Hepatocyte (in vitro differentiated cells): ENCODE data around the gene EFCAB6. TPM values are rescaled to one million over a fixed set of nuclear protein-coding genes. Genes with fewer than 3 reads are reported as not detected.

ENCODE experiments used
- DNase-seq: peaks from one replicate; pipeline ENCODE4 v3.0.0-alpha.2; 2016; ENCODE audit warnings: low spot score
- H2AFZ ChIP-seq: fragments of 200-600 bp; sonication (generic); 2 replicates; pipeline ENCODE4 v1.6.0; 2016; ENCODE audit warnings: antibody characterized with exemption, mild to moderate bottlenecking
- H3K27ac ChIP-seq: fragments of 200-600 bp; sonication (generic); 2 replicates; pipeline ENCODE4 v1.5.1; 2016; ENCODE audit warnings: mild to moderate bottlenecking
- H3K27me3 ChIP-seq: fragments of 200-600 bp; sonication (generic); 2 replicates; pipeline ENCODE4 v1.6.1; 2016
- H3K36me3 ChIP-seq: fragments of 200-600 bp; sonication (generic); replicated peaks from 2 replicates; pipeline ENCODE4 v1.5.1; 2016; ENCODE audit warnings: low read depth; ENCODE audit not compliant: insufficient read depth
- H3K4me1 ChIP-seq: fragments of 200-600 bp; sonication (generic); 2 replicates; pipeline ENCODE4 v1.5.1; 2016; ENCODE audit warnings: mild to moderate bottlenecking, moderate library complexity; ENCODE audit not compliant: insufficient read depth
- H3K4me2 ChIP-seq: fragments of 200-600 bp; sonication (generic); 2 replicates; pipeline ENCODE4 v1.6.0; 2016
- H3K4me3 ChIP-seq: fragments of 200-600 bp; sonication (generic); 2 replicates; pipeline ENCODE4 v1.5.1; 2016; ENCODE audit warnings: mild to moderate bottlenecking
- H3K79me2 ChIP-seq: fragments of 200-600 bp; sonication (generic); 2 replicates; pipeline ENCODE4 v1.6.0; 2017; ENCODE audit warnings: mild to moderate bottlenecking
- H3K9me2 ChIP-seq: fragments of 200-600 bp; sonication (generic); replicated peaks from 2 replicates; pipeline ENCODE4 v1.6.0; 2017; ENCODE audit warnings: mild to moderate bottlenecking; ENCODE audit not compliant: insufficient read depth
- H3K9me3 ChIP-seq: fragments of 200-600 bp; sonication (generic); 2 replicates; pipeline ENCODE4 v1.5.1; 2016; ENCODE audit warnings: low read depth, mild to moderate bottlenecking
- H4K20me1 ChIP-seq: fragments of 200-600 bp; sonication (generic); 2 replicates; pipeline ENCODE4 v1.6.0; 2016; ENCODE audit warnings: mild to moderate bottlenecking; ENCODE audit not compliant: insufficient read depth, poor library complexity, severe bottlenecking
- EZH2 ChIP-seq: fragments of 200-600 bp; sonication (generic); IDR thresholded peaks from 2 replicates; pipeline ENCODE4 v1.6.1; 2016; ENCODE audit warnings: antibody characterized with exemption, mild to moderate bottlenecking, borderline replicate concordance
- EZH2phosphoT487 ChIP-seq: fragments of 200-600 bp; sonication (generic); IDR thresholded peaks from one replicate; pipeline ENCODE4 v1.6.1; 2018; ENCODE audit warnings: antibody characterized with exemption, mild to moderate bottlenecking, low read depth, moderate library complexity; ENCODE audit not compliant: unreplicated experiment, severe bottlenecking
- WGBS: methylation state at CpG from one replicate; pipeline ENCODE4 v1.1.6; 2016; ENCODE audit warnings: low lambda C conversion rate; ENCODE audit errors: missing lambda C conversion rate; 5-methylcytosine and 5-hydroxymethylcytosine counted together
- polyA plus RNA-seq: library from polyadenylated mRNA; unstranded; fragments of >200 nt; fragmentation: Nextera tagmentation; extraction: Ambion mirVana; gene quantifications from 2 replicates; pipeline ENCODE4 v1.2.1, GENCODE V29; 2016
- small RNA-seq: library from RNA; depleted of rRNA; stranded (forward); fragments of <200 nt; gene quantifications from one replicate; pipeline ENCODE3, GENCODE V24; 2014
- total RNA-seq: library from RNA; depleted of rRNA; stranded (reverse); fragments of >200 nt; gene quantifications from 2 replicates; pipeline ENCODE4 v1.2.3, GENCODE V29; 2014
- TF ChIP-seq, protein P1 (sequence below): fragments of 200-600 bp; sonication (generic); IDR thresholded peaks from 2 replicates; pipeline ENCODE4 v1.5.1; 2016; ENCODE audit warnings: antibody characterized with exemption, mild to moderate bottlenecking; ENCODE audit not compliant: poor library complexity

EFCAB6 gene
- total and polyA plus RNA-seq, 2 experiments from 2014 or later, result 0.59 to 2.1 TPM

DNA sequence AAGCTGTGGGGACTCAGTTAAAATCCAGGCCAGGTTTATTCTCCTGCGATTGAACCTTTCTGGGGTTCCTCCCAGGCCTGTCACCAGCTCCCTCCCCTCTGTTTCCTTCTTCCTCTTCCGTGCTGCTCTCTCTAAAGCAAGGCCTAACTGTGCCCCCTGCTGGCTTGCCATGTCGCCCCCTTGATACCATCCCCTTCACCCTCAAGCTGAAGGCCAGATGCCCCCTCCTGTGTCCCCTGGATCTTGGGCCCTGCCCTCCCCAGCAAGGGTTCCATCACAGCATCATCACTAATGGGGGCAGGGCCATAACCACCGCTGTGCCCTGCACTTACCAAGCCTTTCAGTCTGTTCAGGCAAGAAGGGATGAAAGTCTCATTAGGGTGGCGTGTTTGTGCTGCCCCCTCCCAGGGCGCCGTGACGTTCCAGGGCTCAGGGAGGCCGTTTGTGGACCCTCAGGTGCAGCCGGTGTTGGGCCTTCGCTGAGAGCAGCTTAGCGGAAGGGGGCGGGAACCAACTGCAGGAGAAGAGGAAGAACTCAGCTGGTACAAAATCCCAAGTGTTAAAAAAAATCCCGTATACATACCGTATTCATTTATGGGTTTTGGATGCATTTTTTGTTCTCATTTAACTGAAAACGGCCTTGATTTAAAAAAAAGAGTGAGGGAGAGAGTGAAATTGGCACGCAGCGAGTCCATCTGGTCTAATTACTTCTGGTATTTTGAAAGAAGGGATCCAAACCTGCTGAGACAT is 330.4 kb downstream of the EFCAB6 start:
- H3K27ac ChIP-seq, result no peak overlapping the region
- H3K9me3 ChIP-seq, result no peaks in the 10 kb centered on the region
- no peaks in the 10 kb centered on the region for H3K9me2 ChIP-seq
- H2AFZ ChIP-seq, result no peak overlapping the region
- H3K4me1 ChIP-seq, result no peaks in the 10 kb centered on the region
- DNase-seq, result no peak
- no peaks in the 10 kb centered on the region for H4K20me1 ChIP-seq
- H3K4me3 ChIP-seq, result no peak overlapping the region
- no peaks in the 10 kb centered on the region for H3K79me2 ChIP-seq
- TF ChIP-seq, protein P1, sequence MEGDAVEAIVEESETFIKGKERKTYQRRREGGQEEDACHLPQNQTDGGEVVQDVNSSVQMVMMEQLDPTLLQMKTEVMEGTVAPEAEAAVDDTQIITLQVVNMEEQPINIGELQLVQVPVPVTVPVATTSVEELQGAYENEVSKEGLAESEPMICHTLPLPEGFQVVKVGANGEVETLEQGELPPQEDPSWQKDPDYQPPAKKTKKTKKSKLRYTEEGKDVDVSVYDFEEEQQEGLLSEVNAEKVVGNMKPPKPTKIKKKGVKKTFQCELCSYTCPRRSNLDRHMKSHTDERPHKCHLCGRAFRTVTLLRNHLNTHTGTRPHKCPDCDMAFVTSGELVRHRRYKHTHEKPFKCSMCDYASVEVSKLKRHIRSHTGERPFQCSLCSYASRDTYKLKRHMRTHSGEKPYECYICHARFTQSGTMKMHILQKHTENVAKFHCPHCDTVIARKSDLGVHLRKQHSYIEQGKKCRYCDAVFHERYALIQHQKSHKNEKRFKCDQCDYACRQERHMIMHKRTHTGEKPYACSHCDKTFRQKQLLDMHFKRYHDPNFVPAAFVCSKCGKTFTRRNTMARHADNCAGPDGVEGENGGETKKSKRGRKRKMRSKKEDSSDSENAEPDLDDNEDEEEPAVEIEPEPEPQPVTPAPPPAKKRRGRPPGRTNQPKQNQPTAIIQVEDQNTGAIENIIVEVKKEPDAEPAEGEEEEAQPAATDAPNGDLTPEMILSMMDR, result no peak
- TF ChIP-seq EZH2 (no peak), EZH2phosphoT487 (no peak)
- WGBS, result 58% methylated on average over 18 of the region's 18 CpGs
- H3K36me3 ChIP-seq, result no peaks in the 10 kb centered on the region
- H3K27me3 ChIP-seq, result no peaks in the 10 kb centered on the region
- H3K4me2 ChIP-seq, result no peak overlapping the region

DNA sequence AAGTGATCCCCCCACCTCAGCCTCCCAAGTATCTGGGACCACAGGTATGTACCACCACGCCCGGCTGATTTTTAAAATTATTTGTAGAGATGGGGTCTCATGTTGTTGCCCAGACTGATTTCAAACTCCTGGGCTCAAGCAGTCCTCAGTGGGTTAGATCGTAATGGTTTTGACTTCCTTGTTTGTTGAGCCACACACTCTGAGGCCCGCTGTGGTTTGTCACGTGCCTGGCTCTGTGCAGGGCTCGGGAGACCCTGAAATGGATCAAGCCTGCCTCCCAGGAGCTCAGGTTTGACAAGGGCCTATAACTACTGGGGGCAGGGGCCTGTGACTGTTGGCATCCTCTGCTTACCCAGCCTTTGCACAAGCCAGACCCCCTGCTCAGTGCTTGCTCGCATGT is 332.1 kb downstream of the EFCAB6 start:
- TF ChIP-seq, protein P1, result no peak
- Histone ChIP-seq H3K36me3 (no peaks in the 10 kb centered on the region), H2AFZ (no peak overlapping the region), H3K4me2 (no peak overlapping the region), H3K27me3 (no peaks in the 10 kb centered on the region), H3K9me2 (no peaks in the 10 kb centered on the region), H3K4me3 (no peak overlapping the region), H3K4me1 (no peaks in the 10 kb centered on the region), H3K9me3 (no peaks in the 10 kb centered on the region), H3K27ac (no peak overlapping the region), H3K79me2 (no peaks in the 10 kb centered on the region), H4K20me1 (no peaks in the 10 kb centered on the region)
- 83% methylated on average over 7 of the region's 7 CpGs for WGBS
- DNase-seq, result no peak

DNA sequence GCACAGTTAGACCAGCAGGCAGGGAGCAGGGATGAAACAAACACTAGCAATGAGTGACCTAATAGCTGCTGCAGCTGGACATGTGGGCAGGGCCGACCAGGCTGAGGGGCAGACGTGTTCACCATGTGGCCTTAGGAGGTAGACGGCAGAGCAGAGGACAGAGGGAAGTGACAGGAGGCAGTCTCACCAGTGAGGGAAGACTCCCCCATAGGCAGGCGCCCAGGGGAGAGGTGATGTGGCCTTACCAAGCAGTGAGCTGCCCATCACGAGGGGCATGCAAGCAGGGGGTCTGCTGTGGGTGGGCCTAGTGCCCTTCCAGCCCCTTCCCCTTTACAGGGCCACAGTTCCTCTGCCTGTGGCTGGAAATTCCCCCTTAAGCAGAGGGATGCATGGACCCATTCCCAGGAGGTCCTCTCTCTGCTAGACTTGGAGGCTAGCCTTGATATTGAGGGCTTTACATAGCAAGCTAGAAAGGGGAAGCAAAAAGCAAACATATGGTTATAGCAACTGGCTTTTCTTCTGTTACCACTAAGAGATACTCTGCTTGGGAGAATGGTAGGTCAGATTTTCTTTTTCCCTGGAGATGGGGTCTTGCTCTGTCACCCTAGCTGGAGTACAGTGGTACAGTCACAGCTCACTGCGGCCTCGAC is 332.7 kb downstream of the EFCAB6 start:
- no peaks in the 10 kb centered on the region for H4K20me1 ChIP-seq
- TF ChIP-seq EZH2phosphoT487, result no peak
- TF ChIP-seq EZH2, result no peak
- TF ChIP-seq, protein P1, result no peak
- no peak overlapping the region for H3K27ac ChIP-seq
- WGBS, result 75% methylated on average over 7 of the region's 7 CpGs
- H3K9me2 ChIP-seq, result no peaks in the 10 kb centered on the region
- H3K9me3 ChIP-seq, result no peaks in the 10 kb centered on the region
- H3K27me3 ChIP-seq, result no peaks in the 10 kb centered on the region
- H3K4me2 ChIP-seq, result no peak overlapping the region
- no peaks in the 10 kb centered on the region for H3K79me2 ChIP-seq
- no peak overlapping the region for H2AFZ ChIP-seq
- H3K4me1 ChIP-seq, result no peaks in the 10 kb centered on the region
- H3K4me3 ChIP-seq, result no peak overlapping the region
- no peak for DNase-seq
- H3K36me3 ChIP-seq, result no peaks in the 10 kb centered on the region

Small RNA genes lying within 50 kb of the gene (small RNA-seq; reads per million reads assigned to genes)
- not detected for gene HMGN2P9

Other genes with a start within 250 kb of the EFCAB6 start
- 0.60 and 1.1 TPM in 2 replicates for gene SULT4A1, start 50.2 kb upstream of the EFCAB6 start, total RNA-seq
- gene SULT4A1, start 50.2 kb upstream of the EFCAB6 start, polyA plus RNA-seq, result 1.7 and 2.8 TPM in 2 replicates
- 0.57 TPM in 1 of 2 replicates, not detected in the other for gene PNPLA5, start 79.7 kb upstream of the EFCAB6 start, total RNA-seq
- 0.11 and 0.45 TPM in 2 replicates for gene PNPLA5, start 79.7 kb upstream of the EFCAB6 start, polyA plus RNA-seq
- 14.4 and 17.1 TPM in 2 replicates for gene PNPLA3, start 111.5 kb upstream of the EFCAB6 start, total RNA-seq
- 17.3 and 18.9 TPM in 2 replicates for gene PNPLA3, start 111.5 kb upstream of the EFCAB6 start, polyA plus RNA-seq
- 37.6 and 52.7 TPM in 2 replicates for gene SAMM50, start 143.1 kb upstream of the EFCAB6 start, total RNA-seq
- 48.2 and 53.5 TPM in 2 replicates for gene SAMM50, start 143.1 kb upstream of the EFCAB6 start, polyA plus RNA-seq
- 8.0 and 10.2 TPM in 2 replicates for gene PARVB, start 212.0 kb upstream of the EFCAB6 start, total RNA-seq
- gene PARVB, start 212.0 kb upstream of the EFCAB6 start, polyA plus RNA-seq, result 11.2 and 13.9 TPM in 2 replicates